SK-N-SH (cell line): ENCODE data around the gene ZNF287. TPM values are rescaled to one million over a fixed set of nuclear protein-coding genes. Genes with fewer than 3 reads are reported as not detected.

Experiments
- CTCF ChIA-PET: fragments of 300-600, 350-600 bp; formaldehyde crosslinking; extraction: SDS; loops from one replicate; lab custom pipeline; 2021; lab: Yijun Ruan, JAX
- POLR2A ChIA-PET: fragments of 350-600 bp; sonication (Branson Sonifier 250); formaldehyde crosslinking; extraction: SDS; loops from one replicate; lab custom pipeline; 2020; ENCODE audit warnings: antibody characterized with exemption, inconsistent platforms; lab: Yijun Ruan, JAX
- DNase-seq: peaks from one replicate; pipeline ENCODE4 v3.0.0; 2012
- H2AFZ ChIP-seq: fragments of 200-600 bp; sonication (generic); 2 replicates; pipeline ENCODE4 v1.8.1; 2016; ENCODE audit warnings: antibody characterized with exemption, mild to moderate bottlenecking, low read depth
- H3F3A ChIP-seq: fragments of 200-600 bp; sonication (generic); replicated peaks from 2 replicates; pipeline ENCODE3; 2016; ENCODE audit warnings: antibody characterized with exemption, mild to moderate bottlenecking; ENCODE audit not compliant: insufficient read depth
- H3K27ac ChIP-seq, 2 experiments: fragments of 200-500 bp in 1 of 2; fragments of 200-600 bp in 1 of 2; sonication (Bioruptor generic) in 1 of 2; sonication (generic), shearing (Covaris generic) in 1 of 2; 2 replicates each; pipeline versions ENCODE4 v1.5.1 to v1.6.1; 2014 to 2016; ENCODE audit warnings: low read depth in 2 of 2, inconsistent platforms in 1 of 2, low read length in 1 of 2, mild to moderate bottlenecking in 1 of 2, mixed read lengths in 1 of 2
- H3K27me3 ChIP-seq: fragments of 200-600 bp; sonication (generic), shearing (Covaris generic); 2 replicates; pipeline ENCODE4 v1.6.1; 2016; ENCODE audit warnings: mixed run types; ENCODE audit not compliant: insufficient read depth
- H3K36me3 ChIP-seq, 2 experiments: fragments of 200-500 bp in 1 of 2; fragments of 200-600 bp in 1 of 2; sonication (Bioruptor generic) in 1 of 2; sonication (generic) in 1 of 2; replicated peaks in 1 of 2; 2 replicates each; pipeline versions ENCODE3 to v1.5.1; 2014 to 2016; ENCODE audit warnings: low read length in 1 of 2, mild to moderate bottlenecking in 1 of 2; ENCODE audit not compliant: insufficient read depth in 2 of 2, control insufficient read depth in 1 of 2
- H3K4me1 ChIP-seq, 2 experiments: fragments of 200-500 bp in 1 of 2; fragments of 200-600 bp in 1 of 2; sonication (Bioruptor generic) in 1 of 2; sonication (generic), shearing (Covaris generic) in 1 of 2; 2 replicates each; pipeline versions ENCODE4 v1.5.1 to v1.6.1; 2014 to 2016; ENCODE audit warnings: low read depth in 1 of 2, low read length in 1 of 2, mixed run types in 1 of 2; ENCODE audit not compliant: insufficient read depth in 2 of 2, control insufficient read depth in 1 of 2
- H3K4me2 ChIP-seq: fragments of 200-600 bp; sonication (generic), shearing (Covaris generic); 2 replicates; pipeline ENCODE4 v1.6.1; 2017; ENCODE audit warnings: mixed run types
- H3K4me3 ChIP-seq, 2 experiments: fragments of 200-500 bp in 1 of 2; fragments of 200-600 bp in 1 of 2; sonication (Bioruptor generic) in 1 of 2; sonication (generic), shearing (Covaris generic) in 1 of 2; 2 replicates each; pipeline versions ENCODE4 v1.5.1 to v1.8.1; 2014 to 2016; ENCODE audit warnings: low read depth in 2 of 2, inconsistent platforms in 1 of 2, low read length in 1 of 2, mild to moderate bottlenecking in 1 of 2, mixed read lengths in 1 of 2, moderate library complexity in 1 of 2
- H3K79me2 ChIP-seq: fragments of 200-600 bp; sonication (generic); 2 replicates; pipeline ENCODE4 v1.8.1; 2017; ENCODE audit warnings: mild to moderate bottlenecking; ENCODE audit not compliant: insufficient read depth
- H3K9ac ChIP-seq: fragments of 200-600 bp; sonication (generic); 2 replicates; pipeline ENCODE4 v1.6.1; 2017; ENCODE audit warnings: mixed run types
- H3K9me2 ChIP-seq: fragments of 200-600 bp; sonication (generic); 2 replicates; pipeline ENCODE4 v1.6.1; 2017; ENCODE audit warnings: mixed run types
- H3K9me3 ChIP-seq: fragments of 200-600 bp; sonication (generic); 2 replicates; pipeline ENCODE4 v1.6.1; 2017; ENCODE audit warnings: mixed run types, mild to moderate bottlenecking, moderate library complexity
- H4K20me1 ChIP-seq: fragments of 200-600 bp; sonication (generic); 2 replicates; pipeline ENCODE4 v1.6.1; 2017; ENCODE audit warnings: mild to moderate bottlenecking, mixed run types; ENCODE audit not compliant: insufficient read depth
- CHD2 ChIP-seq: fragments of 150-350 bp; IDR thresholded peaks from 2 replicates; pipeline ENCODE4 v1.6.1; 2018; ENCODE audit warnings: low read length; ENCODE audit not compliant: partially characterized antibody
- CTCF ChIP-seq: fragments of 200-600 bp; sonication (generic); IDR thresholded peaks from 2 replicates; pipeline ENCODE4 v1.6.1; 2017; ENCODE audit warnings: antibody characterized with exemption, mild to moderate bottlenecking, moderate library complexity
- ELF1 ChIP-seq: IDR thresholded peaks from 2 replicates; pipeline ENCODE4 v1.4.0; 2012
- EZH2phosphoT487 ChIP-seq: fragments of 200-600 bp; sonication (generic); IDR thresholded peaks from 2 replicates; pipeline ENCODE4 v1.6.1; 2017; ENCODE audit warnings: low read depth, mixed run types, mild to moderate bottlenecking, antibody characterized with exemption, moderate library complexity, borderline replicate concordance
- FOSL2 ChIP-seq: IDR thresholded peaks from 2 replicates; pipeline ENCODE4 v1.4.0; 2012; ENCODE audit warnings: low read depth, mild to moderate bottlenecking, moderate library complexity, borderline replicate concordance
- FOXJ3 ChIP-seq: sonication (generic); formaldehyde crosslinking; IDR thresholded peaks from 2 replicates; pipeline ENCODE4 v1.5.1; 2020; ENCODE audit warnings: mild to moderate bottlenecking, missing genetic modification reagents
- FOXM1 ChIP-seq: IDR thresholded peaks from 2 replicates; pipeline ENCODE4 v1.4.0; 2012; ENCODE audit warnings: low read depth, mild to moderate bottlenecking
- GABPA ChIP-seq: IDR thresholded peaks from 2 replicates; pipeline ENCODE4 v1.4.0; 2012; ENCODE audit warnings: low read depth, mild to moderate bottlenecking
- GATA2 ChIP-seq: sonication (generic); formaldehyde crosslinking; IDR thresholded peaks from 2 replicates; pipeline ENCODE4 v1.5.0; 2020; ENCODE audit warnings: mild to moderate bottlenecking, missing genetic modification reagents
- JUND ChIP-seq: IDR thresholded peaks from 2 replicates; pipeline ENCODE4 v1.4.0; 2012
- POLR2AphosphoS5 ChIP-seq: IDR thresholded peaks from 2 replicates; pipeline ENCODE4 v1.6.1; 2012; ENCODE audit warnings: low read depth, low read length
- RCOR1 ChIP-seq: fragments of 150-350 bp; IDR thresholded peaks from 2 replicates; pipeline ENCODE4 v1.6.1; 2017; ENCODE audit warnings: antibody characterized with exemption, low read length
- SMC3 ChIP-seq: IDR thresholded peaks from 2 replicates; pipeline ENCODE4 v1.6.1; 2012; ENCODE audit warnings: low read depth, low read length, improper control_type of control experiment
- TCF12 ChIP-seq: IDR thresholded peaks from 2 replicates; pipeline ENCODE4 v1.4.0; 2012
- TEAD4 ChIP-seq: IDR thresholded peaks from 2 replicates; pipeline ENCODE4 v1.4.0; 2012; ENCODE audit warnings: mild to moderate bottlenecking, borderline replicate concordance; ENCODE audit not compliant: insufficient read depth
- WGBS: methylation state at CpG from one replicate; pipeline ENCODE4 v1.1.6; 2017; ENCODE audit warnings: low lambda C conversion rate; 5-methylcytosine and 5-hydroxymethylcytosine counted together
- polyA plus RNA-seq, 3 experiments: library from polyadenylated mRNA; depleted of rRNA; stranded (reverse); fragments of >200 nt; gene quantifications; 2 replicates each; pipeline ENCODE4 v1.2.3, GENCODE V29; 2012
- TF ChIP-seq, protein P1 (sequence below): fragments of 150-350 bp; IDR thresholded peaks from 2 replicates; pipeline ENCODE4 v1.6.1; 2016; ENCODE audit warnings: mild to moderate bottlenecking, low read depth, low read length

ZNF287 gene
- polyA plus RNA-seq, 1 of the 3 experiments (the other 2 are of a cell fraction), result 6.1 TPM

- TF ChIP-seq GABPA, result no peak
- peak; percentile 40; the same call in 1 of the 2 replicates for TF ChIP-seq CTCF
- TF ChIP-seq GATA2 (CRISPR knock-in tag), result no peak
- H3K27me3 ChIP-seq, result no peaks in the 10 kb centered on the region
- no peaks in the 10 kb centered on the region for H3K9me2 ChIP-seq
- H4K20me1 ChIP-seq, result no peaks in the 10 kb centered on the region
- H3K9me3 ChIP-seq, result no peaks in the 10 kb centered on the region
- no peaks in the 10 kb centered on the region for H3K4me1 ChIP-seq
- POLR2A ChIA-PET, result no interaction called here
- no peak overlapping the region for H3K4me2 ChIP-seq
- H2AFZ ChIP-seq, result no peak overlapping the region
- H3K79me2 ChIP-seq, result no peaks in the 10 kb centered on the region
- 83% methylated on average over 3 of the region's 3 CpGs for WGBS
- no peak overlapping the region for H3K27ac ChIP-seq
- no peak overlapping the region for H3K4me3 ChIP-seq
- H3K9ac ChIP-seq, result no peak overlapping the region
- no peak for DNase-seq
- no peaks in the 10 kb centered on the region for H3K36me3 ChIP-seq
- H3F3A ChIP-seq, result no peaks in the 10 kb centered on the region
- CTCF ChIA-PET, result interaction anchor here (33.3 kb wide), 1 partner anchor 52 kb away, joined by 746 read pairs; no protein-coding TSS in a partner anchor
Observed at GRCh38 chr17:16506188-16506587, 62.8 kb downstream of the ZNF287 start.

- Histone ChIP-seq H3K79me2 (no peaks in the 10 kb centered on the region), H3K27ac (no peak overlapping the region), H3K9me3 (no peaks in the 10 kb centered on the region), H4K20me1 (no peaks in the 10 kb centered on the region), H3K36me3 (no peaks in the 10 kb centered on the region), H3K27me3 (no peaks in the 10 kb centered on the region; the same call in 1 of the 2 replicates), H2AFZ (no peak overlapping the region), H3K9me2 (no peaks in the 10 kb centered on the region), H3K4me3 (no peak overlapping the region), H3K4me1 (no peaks in the 10 kb centered on the region), H3F3A (no peaks in the 10 kb centered on the region), H3K9ac (no peak overlapping the region), H3K4me2 (no peak overlapping the region)
- no peak for DNase-seq
- ChIA-PET CTCF (interaction anchor here (1.8 to 33.3 kb wide), 2 partner anchors 16 to 51 kb away, joined by 8 to 746 read pairs; no protein-coding TSS in a partner anchor), POLR2A (no interaction called here)
- WGBS, result 48% methylated on average over 3 of the region's 3 CpGs
- TF ChIP-seq TEAD4 (no peak), POLR2AphosphoS5 (no peak), TCF12 (no peak), ELF1 (no peak), SMC3 (no peak), GABPA (no peak), FOXM1 (no peak), CHD2 (no peak), FOXJ3 (CRISPR knock-in tag) (no peak), EZH2phosphoT487 (no peak), FOSL2 (no peak), JUND (no peak), RCOR1 (no peak)
- TF ChIP-seq, protein P1, sequence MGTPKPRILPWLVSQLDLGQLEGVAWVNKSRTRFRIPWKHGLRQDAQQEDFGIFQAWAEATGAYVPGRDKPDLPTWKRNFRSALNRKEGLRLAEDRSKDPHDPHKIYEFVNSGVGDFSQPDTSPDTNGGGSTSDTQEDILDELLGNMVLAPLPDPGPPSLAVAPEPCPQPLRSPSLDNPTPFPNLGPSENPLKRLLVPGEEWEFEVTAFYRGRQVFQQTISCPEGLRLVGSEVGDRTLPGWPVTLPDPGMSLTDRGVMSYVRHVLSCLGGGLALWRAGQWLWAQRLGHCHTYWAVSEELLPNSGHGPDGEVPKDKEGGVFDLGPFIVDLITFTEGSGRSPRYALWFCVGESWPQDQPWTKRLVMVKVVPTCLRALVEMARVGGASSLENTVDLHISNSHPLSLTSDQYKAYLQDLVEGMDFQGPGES, result no peak
Observed at GRCh38 chr17:16504984-16505383, 64.0 kb downstream of the ZNF287 start.

Other genes with a start within 250 kb of the ZNF287 start
- 92.3 and 97.7 TPM in 2 replicates for gene CENPV, start 215.7 kb downstream of the ZNF287 start, polyA plus RNA-seq (2012; rRNA removed)
- gene UBB, start 188.1 kb downstream of the ZNF287 start, polyA plus RNA-seq (2012; rRNA removed), result 2,465 and 2,693 TPM in 2 replicates
- 10.5 and 11.0 TPM in 2 replicates for gene TRPV2, start 153.6 kb downstream of the ZNF287 start, polyA plus RNA-seq (2012; rRNA removed)
- gene LRRC75A, start 77.0 kb downstream of the ZNF287 start, polyA plus RNA-seq (2012; rRNA removed), result 1.2 and 1.3 TPM in 2 replicates
- gene ZNF624, start 84.6 kb upstream of the ZNF287 start, polyA plus RNA-seq (2012; rRNA removed), result 0.92 and 0.93 TPM in 2 replicates
- gene CCDC144A, start 121.0 kb upstream of the ZNF287 start, polyA plus RNA-seq (2012; rRNA removed), result 0.02 and 0.03 TPM in 2 replicates